HEK293 (cell line): ENCODE data around the gene PRG2.

ENCODE experiments used
- CTCF ChIA-PET: fragments of 350-600 bp; formaldehyde crosslinking; extraction: SDS; loops from one replicate; lab custom pipeline; 2021; ENCODE audit warnings: antibody characterized with exemption; lab: Yijun Ruan, JAX
- POLR2A ChIA-PET: fragments of 300-600 bp; formaldehyde crosslinking; extraction: SDS; loops from one replicate; lab custom pipeline; 2020; ENCODE audit warnings: antibody characterized with exemption, inconsistent platforms; lab: Yijun Ruan, JAX
- H3K27ac ChIP-seq: fragments of 200-500 bp; sonication (Bioruptor generic); 2 replicates; pipeline ENCODE4 v1.5.1; 2014; ENCODE audit warnings: low read depth, low read length, control low read depth, inconsistent platforms; ENCODE audit errors: extremely low read depth
- H3K36me3 ChIP-seq, 2 experiments: fragments of 200-500 bp in 1 of 2; sonication (Bioruptor generic) in 1 of 2; 1 replicate in 1 of 2; 2 replicates in 1 of 2; pipeline ENCODE4 v1.5.1; 2014 to 2017; ENCODE audit warnings: inconsistent platforms in 2 of 2, low read length in 2 of 2; ENCODE audit not compliant: control insufficient read depth in 2 of 2, insufficient read depth in 1 of 2
- H3K4me1 ChIP-seq: fragments of 200-500 bp; sonication (Bioruptor generic); 2 replicates; pipeline ENCODE4 v1.5.1; 2014; ENCODE audit warnings: mild to moderate bottlenecking, low read length, inconsistent platforms; ENCODE audit not compliant: control insufficient read depth, insufficient read depth
- H3K4me3 ChIP-seq: 2 replicates; pipeline ENCODE4 v1.5.1; 2011; ENCODE audit warnings: low read depth, mild to moderate bottlenecking, control low read depth, low read length, moderate library complexity
- H3K9me3 ChIP-seq: fragments of 200-500 bp; sonication (Bioruptor generic); 2 replicates; pipeline ENCODE4 v1.5.1; 2014; ENCODE audit warnings: low read depth, low read length, inconsistent platforms; ENCODE audit not compliant: control insufficient read depth, insufficient read depth
- ATF2 ChIP-seq: fragments of 450-650 bp; formaldehyde crosslinking; IDR thresholded peaks from 2 replicates; pipeline ENCODE4 v1.5.1; 2016; ENCODE audit warnings: missing biosample characterization, missing genetic modification characterization, low read depth
- BCL11A ChIP-seq: fragments of 450-650 bp; formaldehyde crosslinking; IDR thresholded peaks from 2 replicates; pipeline ENCODE4 v1.5.1; 2016; ENCODE audit warnings: low read depth, missing biosample characterization, missing genetic modification characterization
- GFI1B ChIP-seq: fragments of 450-650 bp; formaldehyde crosslinking; IDR thresholded peaks from 2 replicates; pipeline ENCODE4 v1.5.1; 2016; ENCODE audit warnings: missing biosample characterization, missing genetic modification characterization
- HIC1 ChIP-seq: fragments of 450-650 bp; formaldehyde crosslinking; IDR thresholded peaks from 2 replicates; pipeline ENCODE4 v1.5.1; 2016; ENCODE audit warnings: missing biosample characterization, missing genetic modification characterization
- IKZF3 ChIP-seq: fragments of 450-650 bp; IDR thresholded peaks from 2 replicates; pipeline ENCODE4 v1.5.0; 2018; ENCODE audit warnings: missing biosample characterization, mild to moderate bottlenecking, missing genetic modification characterization, moderate library complexity
- KLF1 ChIP-seq: fragments of 450-650 bp; formaldehyde crosslinking; IDR thresholded peaks from 2 replicates; pipeline ENCODE4 v1.5.1; 2016; ENCODE audit warnings: missing biosample characterization, missing genetic modification characterization
- KLF10 ChIP-seq: fragments of 450-650 bp; IDR thresholded peaks from 2 replicates; pipeline ENCODE4 v1.5.1; 2018; ENCODE audit warnings: missing biosample characterization, mild to moderate bottlenecking, missing genetic modification characterization
- KLF7 ChIP-seq: fragments of 450-650 bp; formaldehyde crosslinking; IDR thresholded peaks from 2 replicates; pipeline ENCODE4 v1.5.1; 2016; ENCODE audit warnings: missing biosample characterization, missing genetic modification characterization, borderline replicate concordance
- KLF8 ChIP-seq: fragments of 450-650 bp; formaldehyde crosslinking; IDR thresholded peaks from 2 replicates; pipeline ENCODE4 v1.5.1; 2016; ENCODE audit warnings: missing biosample characterization, missing genetic modification characterization
- OVOL3 ChIP-seq: fragments of 450-650 bp; formaldehyde crosslinking; IDR thresholded peaks from 2 replicates; pipeline ENCODE4 v1.5.1; 2016; ENCODE audit warnings: missing biosample characterization, missing genetic modification characterization
- SALL2 ChIP-seq: fragments of 450-650 bp; formaldehyde crosslinking; IDR thresholded peaks from 2 replicates; pipeline ENCODE4 v1.5.0; 2017; ENCODE audit warnings: missing biosample characterization, mild to moderate bottlenecking, missing genetic modification characterization, borderline replicate concordance
- SETDB1 ChIP-seq: IDR thresholded peaks from one replicate; pipeline ENCODE4 v1.6.1; 2017; ENCODE audit warnings: mild to moderate bottlenecking, low read length, moderate library complexity, mixed read lengths; ENCODE audit not compliant: insufficient read length
- ZBTB6 ChIP-seq: fragments of 450-650 bp; formaldehyde crosslinking; IDR thresholded peaks from 2 replicates; pipeline ENCODE4 v1.5.1; 2017; ENCODE audit warnings: missing biosample characterization, missing genetic modification characterization
- ZFP3 ChIP-seq: fragments of 450-650 bp; formaldehyde crosslinking; IDR thresholded peaks from 2 replicates; pipeline ENCODE4 v1.5.1; 2016; ENCODE audit warnings: low read depth, missing biosample characterization, missing genetic modification characterization
- ZNF133 ChIP-seq: fragments of 450-650 bp; formaldehyde crosslinking; IDR thresholded peaks from 2 replicates; pipeline ENCODE4 v1.5.1; 2016; ENCODE audit warnings: missing biosample characterization, missing genetic modification characterization
- ZNF274 ChIP-seq, 2 experiments: fragments of 200-500 bp in 1 of 2; fragments of 450-650 bp in 1 of 2; sonication (Bioruptor generic) in 1 of 2; formaldehyde crosslinking in 1 of 2; IDR thresholded peaks; 2 replicates each; pipeline versions ENCODE4 v1.5.1 to v1.6.1; 2014 to 2016; ENCODE audit warnings: borderline replicate concordance in 1 of 2, inconsistent platforms in 1 of 2, low read length in 1 of 2, missing biosample characterization in 1 of 2, missing genetic modification characterization in 1 of 2
- ZNF514 ChIP-seq: fragments of 450-650 bp; formaldehyde crosslinking; IDR thresholded peaks from 2 replicates; pipeline ENCODE4 v1.5.1; 2016; ENCODE audit warnings: missing biosample characterization, missing genetic modification characterization
- ZNF580 ChIP-seq: fragments of 450-650 bp; formaldehyde crosslinking; IDR thresholded peaks from 2 replicates; pipeline ENCODE4 v1.5.1; 2016; ENCODE audit warnings: missing biosample characterization, missing genetic modification characterization

PRG2 gene

GRCh38 chr11:57397394-57397990 is 7.0 kb upstream of the PRG2 start (continued):
- TF ChIP-seq ATF2 (tag by site-specific recombination): no peak
- no peak for TF ChIP-seq SETDB1

GRCh38 chr11:57396744-57397143 is 6.3 kb upstream of the PRG2 start:
- no peak overlapping the region for H3K4me3 ChIP-seq
- no peak for TF ChIP-seq KLF8
- no peak for TF ChIP-seq KLF1 (tag by site-specific recombination)
- no peak for TF ChIP-seq KLF10 (tag by site-specific recombination)
- no peak for TF ChIP-seq HIC1 (tag by site-specific recombination)
- no peak for TF ChIP-seq SALL2
- no peak for TF ChIP-seq ZBTB6
- TF ChIP-seq, all 188 proteins: peak for 0
- Histone ChIP-seq H3K36me3 (no peaks in the 10 kb centered on the region), H3K4me1 (no peaks in the 10 kb centered on the region), H3K27ac (no peak overlapping the region), H3K9me3 (no peaks in the 10 kb centered on the region)
- CTCF ChIA-PET: interaction anchor here (0.7 to 1.9 kb wide), 3 partner anchors 60 to 1398 kb away, joined by 3 to 6 read pairs (median 3); no protein-coding TSS in a partner anchor
- POLR2A ChIA-PET: no interaction called here

- ChIA-PET POLR2A (no interaction called here), CTCF (interaction anchor here (0.7 to 1.9 kb wide), 2 partner anchors 61 to 63 kb away, joined by 3 to 6 read pairs; no protein-coding TSS in a partner anchor)
- TF ChIP-seq GFI1B (tag by site-specific recombination) (no peak), BCL11A (tag by site-specific recombination) (no peak), ZNF580 (tag by site-specific recombination) (no peak), ZNF133 (tag by site-specific recombination) (no peak), ZNF274 (IDR thresholded peaks at IDR 0.05; ENCODE audit: low read length) (no peak), ZNF274 (tag by site-specific recombination; IDR thresholded peaks at IDR 0.05; ENCODE audit: borderline replicate concordance) (no peak), ZNF514 (tag by site-specific recombination) (no peak), OVOL3 (tag by site-specific recombination) (no peak), ZFP3 (tag by site-specific recombination) (no peak), KLF7 (tag by site-specific recombination) (no peak), IKZF3 (no peak)
- Histone ChIP-seq H3K4me1 (no peaks in the 10 kb centered on the region), H3K36me3 (no peaks in the 10 kb centered on the region), H3K27ac (no peak overlapping the region), H3K9me3 (no peaks in the 10 kb centered on the region), H3K4me3 (no peak overlapping the region)
These were observed 5.6 kb upstream of the PRG2 start for GRCh38 chr11:57395905-57396623.
